Memory B cell (primary cell): ENCODE measurements around the gene CHIA.
"Not testable (repeated sequence)": the region's sequence is repeated elsewhere in the genome, so short reads cannot be mapped to it uniquely, and the experiment has no call there.

Experiments used
- ATAC-seq: fragments of 150-1000 bp; cut with Tn5 transposase; 2 replicates; pipeline ENCODE4 v1.10.0; 2021; ENCODE audit warnings: low read depth, mild to moderate bottlenecking, moderate library complexity
- DNase-seq, 2 donors: peaks; one replicate each; pipeline ENCODE4 v3.0.0; 2022; ENCODE audit warnings: low spot score in 2 of 2
- H3K27ac Mint-ChIP-seq: one replicate; pipeline ENCODE4 v1.8.0; 2022; ENCODE audit warnings: mild to moderate bottlenecking, moderate library complexity, mixed read lengths
- H3K27me3 Mint-ChIP-seq: one replicate; pipeline ENCODE4 v1.8.0; 2022; ENCODE audit warnings: mixed read lengths
- H3K36me3 Mint-ChIP-seq: one replicate; pipeline ENCODE4 v1.8.0; 2022; ENCODE audit warnings: mild to moderate bottlenecking, mixed read lengths
- H3K4me1 Mint-ChIP-seq: one replicate; pipeline ENCODE4 v1.8.0; 2022; ENCODE audit warnings: mixed read lengths
- H3K4me3 Mint-ChIP-seq: one replicate; pipeline ENCODE4 v1.8.0; 2022; ENCODE audit warnings: mild to moderate bottlenecking, moderate library complexity, mixed read lengths
- H3K9me3 Mint-ChIP-seq: one replicate; pipeline ENCODE4 v1.8.0; 2022; ENCODE audit warnings: mixed read lengths

CHIA gene

GRCh38 chr1:111318523-111318922 is 27.9 kb downstream of the CHIA start:
- Mint-ChIP-seq H3K4me3 (no peak overlapping the region), H3K4me1 (peaks cover 6% of the 10 kb centered on the region), H3K27me3 (no peaks in the 10 kb centered on the region), H3K27ac (no peak overlapping the region), H3K36me3 (no peaks in the 10 kb centered on the region), H3K9me3 (peaks cover 2% of the 10 kb centered on the region)
- DNase-seq, result no peak
- ATAC-seq, result no peak

- DNase-seq (no peak), ATAC-seq (no peak)
- Mint-ChIP-seq H3K36me3 (no peaks in the 10 kb centered on the region), H3K9me3 (no peaks in the 10 kb centered on the region), H3K27ac (no peak overlapping the region), H3K27me3 (no peaks in the 10 kb centered on the region), H3K4me1 (peaks cover 6% of the 10 kb centered on the region), H3K4me3 (no peak overlapping the region)
Measured at GRCh38 chr1:111320066-111320879, 29.6 kb downstream of the CHIA start.

DNA sequence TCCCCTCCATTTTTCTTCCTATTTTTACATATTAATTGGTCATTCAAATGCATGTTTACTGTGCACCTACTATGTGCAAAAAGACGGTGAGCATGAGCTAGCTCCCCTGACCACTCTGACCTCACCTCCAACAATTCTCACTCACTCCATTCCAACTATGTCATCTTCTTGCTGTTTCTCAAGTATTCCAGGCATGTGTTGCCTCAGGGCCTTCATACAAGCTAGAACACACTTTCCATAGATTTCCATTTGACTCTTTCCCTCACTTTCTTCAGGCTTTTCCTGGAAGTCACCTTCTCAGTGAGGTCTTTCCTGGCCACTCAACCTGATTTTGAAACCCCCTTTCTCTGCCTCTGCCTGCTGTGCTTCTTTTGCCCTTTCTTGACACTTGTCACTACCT is 32.6 kb downstream of the CHIA start:
- no peak for DNase-seq
- H3K9me3 Mint-ChIP-seq, result peaks cover 7% of the 10 kb centered on the region
- H3K27ac Mint-ChIP-seq, result no peak overlapping the region
- H3K36me3 Mint-ChIP-seq, result peaks cover 6% of the 10 kb centered on the region
- ATAC-seq, result no peak
- peaks cover 1% of the 10 kb centered on the region for H3K27me3 Mint-ChIP-seq
- no peak overlapping the region for H3K4me3 Mint-ChIP-seq
- H3K4me1 Mint-ChIP-seq, result peaks cover 6% of the 10 kb centered on the region

- H3K36me3 Mint-ChIP-seq, result peaks cover 22% of the 10 kb centered on the region
- peaks cover 19% of the 10 kb centered on the region for H3K9me3 Mint-ChIP-seq
- peaks cover 7% of the 10 kb centered on the region for H3K4me1 Mint-ChIP-seq
- H3K27ac Mint-ChIP-seq, result no peak overlapping the region
- DNase-seq (no peak), ATAC-seq (no peak)
- H3K4me3 Mint-ChIP-seq, result no peak overlapping the region
- H3K27me3 Mint-ChIP-seq, result peaks cover 1% of the 10 kb centered on the region
Measured at GRCh38 chr1:111332190-111332589, 41.5 kb downstream of the CHIA start.

- ATAC-seq, result peak; percentile 88
- H3K27ac Mint-ChIP-seq, result no peak overlapping the region
- H3K4me3 Mint-ChIP-seq, result no peak overlapping the region
Measured at GRCh38 chr1:111334169-111334568, 43.5 kb downstream of the CHIA start.

DNA sequence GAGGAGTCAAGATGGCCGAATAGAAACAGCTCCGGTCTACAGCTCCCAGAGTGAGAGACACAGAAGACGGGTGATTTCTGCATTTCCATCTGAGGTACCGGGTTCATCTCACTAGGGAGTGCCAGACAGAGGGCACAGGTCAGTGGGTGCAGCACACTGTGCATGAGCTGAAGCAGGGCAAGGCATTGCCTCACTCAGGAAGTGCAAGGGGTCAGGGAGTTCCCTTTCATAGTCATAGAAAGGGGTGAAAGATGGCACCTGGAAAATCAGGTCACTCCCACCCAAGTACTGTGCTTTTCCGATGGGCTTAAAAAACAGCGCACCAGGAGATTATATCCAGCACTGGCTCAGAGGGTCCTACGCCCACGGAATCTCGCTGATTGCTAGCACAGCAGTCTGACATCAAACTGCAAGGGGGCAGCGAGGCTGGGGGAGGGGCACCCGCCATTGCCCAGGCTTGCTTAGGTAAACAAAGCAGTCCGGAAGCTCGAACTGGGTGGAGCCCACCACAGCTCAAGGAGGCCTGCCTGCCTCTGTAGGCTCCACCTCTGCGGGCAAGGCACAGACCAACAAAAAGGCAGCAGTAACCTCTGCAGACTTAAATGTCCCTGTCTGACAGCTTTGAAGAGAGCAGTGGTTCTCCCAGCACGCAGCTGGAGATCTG is 44.7 kb downstream of the CHIA start:
- not testable (repeated sequence) for H3K9me3 Mint-ChIP-seq, ATAC-seq, H3K36me3 Mint-ChIP-seq, H3K4me3 Mint-ChIP-seq, H3K4me1 Mint-ChIP-seq, DNase-seq, H3K27me3 Mint-ChIP-seq
- peak overlapping the region; percentile 70 for H3K27ac Mint-ChIP-seq

More at GRCh38 chr1:111334169-111334568, 43.5 kb downstream of the CHIA start:
- DNase-seq, result peak in 1 of 2 donors; percentile 45
- no peaks in the 10 kb centered on the region for H3K27me3 Mint-ChIP-seq
- H3K9me3 Mint-ChIP-seq, result peaks cover 6% of the 10 kb centered on the region
- H3K36me3 Mint-ChIP-seq, result peaks cover 9% of the 10 kb centered on the region
- H3K4me1 Mint-ChIP-seq, result peaks cover 7% of the 10 kb centered on the region

GRCh38 chr1:111338849-111339248 is 48.2 kb downstream of the CHIA start:
- not testable (repeated sequence) for H3K4me1 Mint-ChIP-seq, H3K9me3 Mint-ChIP-seq, H3K27me3 Mint-ChIP-seq, H3K36me3 Mint-ChIP-seq, H3K27ac Mint-ChIP-seq, H3K4me3 Mint-ChIP-seq, DNase-seq, ATAC-seq

- ATAC-seq, result peak; percentile 94
- peaks cover 18% of the 10 kb centered on the region for H3K4me1 Mint-ChIP-seq
- no peaks in the 10 kb centered on the region for H3K36me3 Mint-ChIP-seq
- peak; percentile 88 to 92 for DNase-seq
- peak overlapping the region; percentile 91 for H3K4me3 Mint-ChIP-seq
- H3K27ac Mint-ChIP-seq, result peak overlapping the region; percentile 98
- H3K9me3 Mint-ChIP-seq, result no peaks in the 10 kb centered on the region
- no peaks in the 10 kb centered on the region for H3K27me3 Mint-ChIP-seq
Measured at GRCh38 chr1:111346089-111346885, 55.6 kb downstream of the CHIA start.

DNA sequence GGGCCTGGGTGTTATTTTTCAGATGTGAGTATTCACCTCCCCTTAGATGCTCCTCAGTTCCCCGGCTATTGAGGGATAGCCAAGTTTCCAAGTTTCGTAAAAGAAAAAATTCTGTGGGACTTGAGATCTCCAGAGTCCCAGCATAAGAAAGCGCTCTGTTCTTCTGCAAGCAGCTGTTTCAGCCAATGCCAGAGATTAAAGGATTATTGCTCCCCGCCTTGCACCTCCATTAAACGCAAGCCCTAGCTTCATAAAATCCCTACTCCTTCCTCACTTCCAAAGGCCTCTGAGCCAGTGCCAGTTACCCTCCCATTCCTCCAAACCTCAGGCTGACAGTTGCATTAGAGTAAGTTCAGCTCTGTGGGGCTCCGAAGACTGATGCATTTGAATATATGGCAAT is 56.4 kb downstream of the CHIA start:
- no peaks in the 10 kb centered on the region for H3K27me3 Mint-ChIP-seq
- DNase-seq (no peak), ATAC-seq (no peak)
- H3K9me3 Mint-ChIP-seq, result no peaks in the 10 kb centered on the region
- no peaks in the 10 kb centered on the region for H3K36me3 Mint-ChIP-seq
- H3K4me1 Mint-ChIP-seq, result peaks cover 18% of the 10 kb centered on the region
- peak overlapping the region; percentile 91 for H3K4me3 Mint-ChIP-seq
- peak overlapping the region; percentile 98 for H3K27ac Mint-ChIP-seq

DNA sequence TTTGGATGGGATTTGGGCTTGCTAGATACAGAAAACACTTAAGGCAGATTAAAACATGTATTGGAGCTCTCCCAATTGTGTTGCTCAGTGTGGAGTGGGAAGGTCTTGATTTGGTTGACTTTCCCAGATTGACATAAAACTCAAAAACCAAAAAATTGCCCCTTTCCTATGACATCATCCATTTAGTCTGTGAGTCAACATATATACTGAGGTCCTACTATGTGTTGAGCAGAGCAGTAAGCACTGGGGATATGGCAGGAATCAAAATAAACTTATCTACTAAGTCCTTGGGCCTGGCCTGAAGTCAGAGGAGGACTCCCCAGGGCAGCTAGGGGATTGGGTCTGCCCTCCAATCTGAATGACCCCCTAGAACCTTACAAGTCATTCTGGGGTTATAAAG is 61.0 kb downstream of the CHIA start:
- Mint-ChIP-seq H3K27ac (no peak overlapping the region), H3K9me3 (no peaks in the 10 kb centered on the region), H3K4me3 (no peak overlapping the region), H3K36me3 (no peaks in the 10 kb centered on the region), H3K4me1 (peaks cover 5% of the 10 kb centered on the region), H3K27me3 (no peaks in the 10 kb centered on the region)
- DNase-seq (no peak), ATAC-seq (no peak)

GRCh38 chr1:111354584-111354983 is 63.9 kb downstream of the CHIA start:
- Mint-ChIP-seq H3K4me1 (no peaks in the 10 kb centered on the region), H3K9me3 (no peaks in the 10 kb centered on the region), H3K27me3 (peaks cover 2% of the 10 kb centered on the region), H3K27ac (no peak overlapping the region), H3K36me3 (no peaks in the 10 kb centered on the region), H3K4me3 (no peak overlapping the region)
- DNase-seq (no peak), ATAC-seq (no peak)

DNA sequence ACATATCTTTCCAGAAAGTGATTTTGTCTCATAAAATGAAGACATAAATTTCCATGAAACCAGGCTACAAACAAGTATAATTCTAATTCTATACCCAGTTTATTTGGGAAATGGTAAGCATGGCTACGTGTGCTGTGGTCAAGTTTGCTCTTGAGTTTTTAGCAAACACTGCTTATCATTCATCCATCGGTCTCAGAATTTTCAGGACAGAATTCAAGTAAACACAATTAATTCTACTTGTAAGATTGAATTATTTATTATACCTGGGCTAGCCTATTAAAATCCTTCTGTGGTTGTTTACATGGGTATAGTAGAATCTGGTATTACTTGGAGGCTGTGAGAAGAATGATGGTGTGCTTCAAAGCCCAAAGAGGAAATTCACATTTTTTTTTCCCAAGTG is 68.3 kb downstream of the CHIA start:
- no peak for DNase-seq
- Mint-ChIP-seq H3K9me3 (no peaks in the 10 kb centered on the region), H3K4me3 (no peak overlapping the region), H3K4me1 (no peaks in the 10 kb centered on the region), H3K27ac (no peak overlapping the region), H3K27me3 (peaks cover 4% of the 10 kb centered on the region), H3K36me3 (no peaks in the 10 kb centered on the region)
- no peak for ATAC-seq

DNA sequence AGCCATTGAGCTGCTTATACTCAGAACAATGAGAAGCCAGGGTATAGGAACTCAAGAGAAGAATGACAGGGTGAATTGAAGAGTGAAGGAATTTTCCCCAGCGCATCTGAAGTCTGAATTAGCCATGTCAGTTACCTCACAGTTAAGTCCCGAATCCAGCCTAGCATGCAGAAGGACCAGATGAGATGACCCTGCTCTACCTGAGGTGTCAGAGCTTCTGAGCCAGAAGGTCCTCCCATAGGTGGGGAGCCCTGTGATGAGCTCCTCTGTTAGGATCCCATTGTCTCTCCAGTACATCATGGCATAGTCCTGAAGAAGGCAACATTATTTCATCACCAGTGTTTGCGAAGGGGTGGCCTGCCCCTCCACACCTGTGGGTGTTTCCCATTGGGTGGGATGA is 68.7 kb downstream of the CHIA start:
- Mint-ChIP-seq H3K4me1 (no peaks in the 10 kb centered on the region), H3K27me3 (peaks cover 5% of the 10 kb centered on the region), H3K9me3 (no peaks in the 10 kb centered on the region), H3K4me3 (no peak overlapping the region), H3K27ac (no peak overlapping the region), H3K36me3 (no peaks in the 10 kb centered on the region)
- no peak for DNase-seq
- ATAC-seq, result no peak

DNA sequence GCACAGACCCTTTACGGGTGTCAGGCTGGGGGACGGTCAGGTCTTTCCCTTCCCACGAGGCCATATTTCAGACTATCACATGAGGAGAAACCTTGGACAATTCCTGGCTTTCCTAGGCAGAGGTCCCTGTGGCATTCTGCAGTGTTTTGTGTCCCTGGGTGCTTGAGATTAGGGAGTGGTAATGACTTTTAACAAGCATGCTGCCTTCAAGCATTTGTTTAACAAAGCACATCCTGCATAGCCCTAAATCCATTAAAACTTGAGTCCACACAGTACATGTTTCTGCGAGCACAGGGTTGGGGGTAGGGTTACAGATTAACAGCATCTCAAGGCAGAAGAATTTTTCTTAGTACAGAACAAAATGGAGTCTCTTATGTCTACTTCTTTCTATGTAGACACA is 69.6 kb downstream of the CHIA start:
- DNase-seq, H3K9me3 Mint-ChIP-seq, ATAC-seq, H3K27me3 Mint-ChIP-seq, H3K4me1 Mint-ChIP-seq, H3K27ac Mint-ChIP-seq, H3K36me3 Mint-ChIP-seq, H3K4me3 Mint-ChIP-seq: not testable (repeated sequence)
